PFSK-1 (cell line): ENCODE results near the gene B3GNT3.

Experiments used
- FOXP2 ChIP-seq: optimal IDR thresholded peaks from 2 replicates; pipeline ENCODE3; 2011; ENCODE audit warnings: borderline replicate concordance, control low read depth, inconsistent platforms; ENCODE audit not compliant: insufficient read depth; ENCODE audit errors: extremely low read length, extremely low read depth
- POLR2AphosphoS5 ChIP-seq: IDR thresholded peaks from 2 replicates; pipeline ENCODE4 v1.6.1; 2012; ENCODE audit warnings: low read depth, mild to moderate bottlenecking, control low read depth, low read length, moderate library complexity
- TF ChIP-seq, protein P1 (sequence below), 2 experiments: IDR thresholded peaks; 2 replicates each; pipeline versions ENCODE4 v1.6.1 to v1.8.0; 2011 to 2012; ENCODE audit warnings: low read depth in 2 of 2, low read length in 2 of 2, control low read depth in 1 of 2, inconsistent platforms in 1 of 2, mild to moderate bottlenecking in 1 of 2, moderate library complexity in 1 of 2; ENCODE audit not compliant: insufficient read depth in 1 of 2

DNA sequence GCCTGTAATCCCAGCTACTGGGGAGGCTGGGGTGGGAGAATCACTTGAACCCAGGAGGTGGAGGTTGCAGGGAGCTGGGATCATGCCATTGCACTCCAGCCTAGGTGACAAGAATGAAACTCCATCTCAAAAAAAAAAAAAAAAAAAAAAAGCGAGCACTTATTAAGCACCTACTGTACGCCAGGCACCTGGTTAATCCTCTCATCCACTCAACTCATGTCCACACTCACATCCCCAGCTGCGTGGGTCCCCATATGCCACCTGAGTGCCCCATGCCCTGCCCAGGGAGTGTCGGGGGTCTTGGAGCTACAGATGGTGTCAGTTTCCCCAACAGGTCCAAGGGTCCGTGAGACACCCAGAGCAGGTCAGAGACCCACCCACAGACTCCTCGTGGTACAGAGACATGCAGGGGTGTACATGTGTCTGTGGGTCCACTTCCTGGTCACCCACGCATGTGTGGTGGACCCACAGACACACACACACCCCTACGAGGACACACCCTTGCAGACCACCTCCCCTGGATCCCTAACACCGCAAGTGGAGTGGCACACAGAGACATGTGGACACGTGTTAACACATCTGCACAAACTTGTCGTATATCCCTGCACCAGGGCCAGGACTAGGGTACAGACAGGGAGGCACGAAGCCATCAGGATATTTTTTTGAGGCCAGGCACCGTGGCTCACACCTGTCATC lies 22.9 kb downstream of the B3GNT3 start:
- no peak for TF ChIP-seq POLR2AphosphoS5
- TF ChIP-seq FOXP2, result no peak
- TF ChIP-seq, protein P1, sequence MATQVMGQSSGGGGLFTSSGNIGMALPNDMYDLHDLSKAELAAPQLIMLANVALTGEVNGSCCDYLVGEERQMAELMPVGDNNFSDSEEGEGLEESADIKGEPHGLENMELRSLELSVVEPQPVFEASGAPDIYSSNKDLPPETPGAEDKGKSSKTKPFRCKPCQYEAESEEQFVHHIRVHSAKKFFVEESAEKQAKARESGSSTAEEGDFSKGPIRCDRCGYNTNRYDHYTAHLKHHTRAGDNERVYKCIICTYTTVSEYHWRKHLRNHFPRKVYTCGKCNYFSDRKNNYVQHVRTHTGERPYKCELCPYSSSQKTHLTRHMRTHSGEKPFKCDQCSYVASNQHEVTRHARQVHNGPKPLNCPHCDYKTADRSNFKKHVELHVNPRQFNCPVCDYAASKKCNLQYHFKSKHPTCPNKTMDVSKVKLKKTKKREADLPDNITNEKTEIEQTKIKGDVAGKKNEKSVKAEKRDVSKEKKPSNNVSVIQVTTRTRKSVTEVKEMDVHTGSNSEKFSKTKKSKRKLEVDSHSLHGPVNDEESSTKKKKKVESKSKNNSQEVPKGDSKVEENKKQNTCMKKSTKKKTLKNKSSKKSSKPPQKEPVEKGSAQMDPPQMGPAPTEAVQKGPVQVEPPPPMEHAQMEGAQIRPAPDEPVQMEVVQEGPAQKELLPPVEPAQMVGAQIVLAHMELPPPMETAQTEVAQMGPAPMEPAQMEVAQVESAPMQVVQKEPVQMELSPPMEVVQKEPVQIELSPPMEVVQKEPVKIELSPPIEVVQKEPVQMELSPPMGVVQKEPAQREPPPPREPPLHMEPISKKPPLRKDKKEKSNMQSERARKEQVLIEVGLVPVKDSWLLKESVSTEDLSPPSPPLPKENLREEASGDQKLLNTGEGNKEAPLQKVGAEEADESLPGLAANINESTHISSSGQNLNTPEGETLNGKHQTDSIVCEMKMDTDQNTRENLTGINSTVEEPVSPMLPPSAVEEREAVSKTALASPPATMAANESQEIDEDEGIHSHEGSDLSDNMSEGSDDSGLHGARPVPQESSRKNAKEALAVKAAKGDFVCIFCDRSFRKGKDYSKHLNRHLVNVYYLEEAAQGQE (IDR thresholded peaks at IDR 0.05; ENCODE audit: insufficient read depth in 1 of 2, low read depth in 2 of 2, low read length in 2 of 2), result no peak
